Gastrocnemius medialis (tissue), 4 donors: ENCODE measurements around the gene PEMT.

ENCODE experiments used
- CTCF ChIP-seq, 5 experiments: fragments of 450-650 bp in 3 of 5; fragments of 200-600 bp in 2 of 5; sonication (generic) in 2 of 5; IDR thresholded peaks in 4 of 5; conservative IDR thresholded peaks in 1 of 5; 1 replicate in 4 of 5; 2 replicates in 1 of 5; pipeline ENCODE4 v1.5.1; 2016 to 2019; ENCODE audit warnings: antibody characterized with exemption in 5 of 5, mild to moderate bottlenecking in 3 of 5, moderate library complexity in 3 of 5
- POLR2A ChIP-seq, 2 donors: fragments of 450-650 bp; IDR thresholded peaks; one replicate each; pipeline ENCODE4 v1.6.1; 2017; ENCODE audit warnings: antibody characterized with exemption in 2 of 2, mild to moderate bottlenecking in 2 of 2, moderate library complexity in 2 of 2

GRCh38 chr17:17512866-17513265, 78.6 kb downstream of the PEMT start:
- TF ChIP-seq CTCF (IDR thresholded peaks at IDR 0.05 in 4 of 5, conservative IDR thresholded peaks at IDR 0.05 in 1 of 5) (no peak), POLR2A (IDR thresholded peaks at IDR 0.05) (no peak)
